ENCODE data around the gene RPTOR. TPM values are rescaled to one million over a fixed set of nuclear protein-coding genes. Genes with fewer than 3 reads are reported as not detected.

RPTOR gene
- total and polyA plus RNA-seq, 10 of the 15 experiments (the other 5 are each of a cell fraction or from before 2014, with no cell fraction given) = 0.18 to 32.1 (median 7.8) TPM

GRCh38 chr17:80892019-80892855 is 347.6 kb downstream of the RPTOR start (continued):
- TF ChIP-seq IKZF2 (IDR thresholded peaks at IDR 0.05) (peak; percentile 0 to 40; a peak in 1 of 4 replicates), IRF5 (IDR thresholded peaks at IDR 0.05; ENCODE audit: borderline replicate concordance) (no peak), HDAC6 (IDR thresholded peaks at IDR 0.05; ENCODE audit: unreplicated experiment) (no peak), CBX3 (IDR thresholded peaks at IDR 0.05; ENCODE audit: borderline replicate concordance, low read depth) (no peak), BACH1 (IDR thresholded peaks at IDR 0.05; ENCODE audit: borderline replicate concordance) (no peak), BRCA1 (IDR thresholded peaks at IDR 0.05; ENCODE audit: low read depth, low read length) (no peak), EED (IDR thresholded peaks at IDR 0.05; ENCODE audit: low read depth) (peak; percentile 78; the same call in 1 of the 2 replicates), SP1 (IDR thresholded peaks at IDR 0.05; ENCODE audit: low read depth, low read length) (no peak), FOXM1 (IDR thresholded peaks at IDR 0.05; ENCODE audit: low read depth, low read length) (peak; percentile 75), NFXL1 (IDR thresholded peaks at IDR 0.05; ENCODE audit: borderline replicate concordance) (no peak), PAX5 (IDR thresholded peaks at IDR 0.05; ENCODE audit: borderline replicate concordance, low read depth, low read length) (peak; percentile 89)
- TF ChIP-seq, protein P1, sequence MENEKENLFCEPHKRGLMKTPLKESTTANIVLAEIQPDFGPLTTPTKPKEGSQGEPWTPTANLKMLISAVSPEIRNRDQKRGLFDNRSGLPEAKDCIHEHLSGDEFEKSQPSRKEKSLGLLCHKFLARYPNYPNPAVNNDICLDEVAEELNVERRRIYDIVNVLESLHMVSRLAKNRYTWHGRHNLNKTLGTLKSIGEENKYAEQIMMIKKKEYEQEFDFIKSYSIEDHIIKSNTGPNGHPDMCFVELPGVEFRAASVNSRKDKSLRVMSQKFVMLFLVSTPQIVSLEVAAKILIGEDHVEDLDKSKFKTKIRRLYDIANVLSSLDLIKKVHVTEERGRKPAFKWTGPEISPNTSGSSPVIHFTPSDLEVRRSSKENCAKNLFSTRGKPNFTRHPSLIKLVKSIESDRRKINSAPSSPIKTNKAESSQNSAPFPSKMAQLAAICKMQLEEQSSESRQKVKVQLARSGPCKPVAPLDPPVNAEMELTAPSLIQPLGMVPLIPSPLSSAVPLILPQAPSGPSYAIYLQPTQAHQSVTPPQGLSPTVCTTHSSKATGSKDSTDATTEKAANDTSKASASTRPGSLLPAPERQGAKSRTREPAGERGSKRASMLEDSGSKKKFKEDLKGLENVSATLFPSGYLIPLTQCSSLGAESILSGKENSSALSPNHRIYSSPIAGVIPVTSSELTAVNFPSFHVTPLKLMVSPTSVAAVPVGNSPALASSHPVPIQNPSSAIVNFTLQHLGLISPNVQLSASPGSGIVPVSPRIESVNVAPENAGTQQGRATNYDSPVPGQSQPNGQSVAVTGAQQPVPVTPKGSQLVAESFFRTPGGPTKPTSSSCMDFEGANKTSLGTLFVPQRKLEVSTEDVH (IDR thresholded peaks at IDR 0.05; ENCODE audit: low read depth, partially characterized antibody) = no peak
